ENCODE measurements around the gene CADM1. TPM values are rescaled to one million over a fixed set of nuclear protein-coding genes. Genes with fewer than 3 reads are reported as not detected.

Gene CADM1
- total RNA-seq, 2 donors from 2014 or later, result 1.4 to 6.1 TPM

- Histone ChIP-seq H3K9me3 (no peaks in the 10 kb centered on the region), H3K4me3 (no peak overlapping the region), H3K36me3 (no peaks in the 10 kb centered on the region), H3K4me1 (ENCODE audit: control insufficient read depth in 1 of 2, low read depth in 2 of 2) (peaks cover 0 to 3% of the 10 kb centered on the region in 2 donors), H3K27me3 (replicated peaks; ENCODE audit: insufficient read depth) (no peaks in the 10 kb centered on the region), H3K27ac (no peak overlapping the region)
- ATAC-seq (ENCODE audit: insufficient number of reproducible peaks, low FRiP score, low read depth) (no peak), DNase-seq (ENCODE audit: low spot score) (no peak)
- TF ChIP-seq CTCF (IDR thresholded peaks at IDR 0.05), result no peak
These were observed 143.9 kb downstream of the CADM1 start for GRCh38 chr11:115360186-115360824.

- Histone ChIP-seq H3K27me3 (replicated peaks; ENCODE audit: insufficient read depth) (no peaks in the 10 kb centered on the region), H3K4me1 (ENCODE audit: control insufficient read depth in 1 of 2, low read depth in 2 of 2) (peaks cover 0 to 3% of the 10 kb centered on the region in 2 donors), H3K9me3 (no peaks in the 10 kb centered on the region), H3K27ac (no peak overlapping the region), H3K4me3 (no peak overlapping the region), H3K36me3 (no peaks in the 10 kb centered on the region)
- ATAC-seq (ENCODE audit: insufficient number of reproducible peaks, low FRiP score, low read depth) (no peak), DNase-seq (ENCODE audit: low spot score) (no peak)
- TF ChIP-seq CTCF (IDR thresholded peaks at IDR 0.05), result no peak
These were observed 147.1 kb downstream of the CADM1 start for GRCh38 chr11:115357066-115357465.

GRCh38 chr11:115352805-115353485 is 151.3 kb downstream of the CADM1 start:
- no peaks in the 10 kb centered on the region for H3K27me3 ChIP-seq (replicated peaks; ENCODE audit: insufficient read depth)
- H3K4me3 ChIP-seq, result no peak overlapping the region
- H3K27ac ChIP-seq, result no peak overlapping the region
- no peaks in the 10 kb centered on the region for H3K36me3 ChIP-seq
- DNase-seq (ENCODE audit: low spot score) (no peak), ATAC-seq (ENCODE audit: insufficient number of reproducible peaks, low FRiP score, low read depth) (no peak)
- H3K4me1 ChIP-seq (ENCODE audit: control insufficient read depth in 1 of 2, low read depth in 2 of 2), result peaks cover 0 to 3% of the 10 kb centered on the region in 2 donors
- TF ChIP-seq CTCF (IDR thresholded peaks at IDR 0.05), result no peak
- H3K9me3 ChIP-seq, result no peaks in the 10 kb centered on the region

- H3K9me3 ChIP-seq, result no peaks in the 10 kb centered on the region
- H3K36me3 ChIP-seq, result no peaks in the 10 kb centered on the region
- no peaks in the 10 kb centered on the region for H3K4me1 ChIP-seq (ENCODE audit: control insufficient read depth in 1 of 2, low read depth in 2 of 2)
- TF ChIP-seq CTCF (IDR thresholded peaks at IDR 0.05), result no peak
- H3K4me3 ChIP-seq, result no peak overlapping the region
- no peak overlapping the region for H3K27ac ChIP-seq
- ATAC-seq (ENCODE audit: insufficient number of reproducible peaks, low FRiP score, low read depth), result no peak
- no peaks in the 10 kb centered on the region for H3K27me3 ChIP-seq (replicated peaks; ENCODE audit: insufficient read depth)
- DNase-seq (ENCODE audit: low spot score), result no peak
These were observed 154.7 kb downstream of the CADM1 start for GRCh38 chr11:115349335-115350017.

GRCh38 chr11:115348416-115348815 is 155.8 kb downstream of the CADM1 start:
- ATAC-seq (ENCODE audit: insufficient number of reproducible peaks, low FRiP score, low read depth) (no peak), DNase-seq (ENCODE audit: low spot score) (no peak)

More at GRCh38 chr11:115348416-115348815, 155.8 kb downstream of the CADM1 start:
- no peak for TF ChIP-seq CTCF (IDR thresholded peaks at IDR 0.05)
- H3K27me3 ChIP-seq (replicated peaks; ENCODE audit: insufficient read depth), result no peaks in the 10 kb centered on the region
- no peak overlapping the region for H3K4me3 ChIP-seq
- no peaks in the 10 kb centered on the region for H3K9me3 ChIP-seq
- H3K36me3 ChIP-seq, result no peaks in the 10 kb centered on the region
- no peaks in the 10 kb centered on the region for H3K4me1 ChIP-seq (ENCODE audit: control insufficient read depth in 1 of 2, low read depth in 2 of 2)
- H3K27ac ChIP-seq, result no peak overlapping the region
